GM23248 (cell line): ENCODE data around the gene ERO1B.

Experiments used
- EZH2 ChIP-seq: fragments of 200-600 bp; sonication (generic); IDR thresholded peaks from 2 replicates; pipeline ENCODE4 v1.6.1; 2018; ENCODE audit warnings: antibody characterized with exemption, mild to moderate bottlenecking; ENCODE audit not compliant: insufficient read depth, poor library complexity, severe bottlenecking
- EZH2phosphoT487 ChIP-seq: fragments of 200-600 bp; sonication (generic); IDR thresholded peaks from 2 replicates; pipeline ENCODE4 v1.6.1; 2018; ENCODE audit warnings: antibody characterized with exemption, moderate library complexity, mild to moderate bottlenecking, low read depth; ENCODE audit not compliant: insufficient read depth

DNA sequence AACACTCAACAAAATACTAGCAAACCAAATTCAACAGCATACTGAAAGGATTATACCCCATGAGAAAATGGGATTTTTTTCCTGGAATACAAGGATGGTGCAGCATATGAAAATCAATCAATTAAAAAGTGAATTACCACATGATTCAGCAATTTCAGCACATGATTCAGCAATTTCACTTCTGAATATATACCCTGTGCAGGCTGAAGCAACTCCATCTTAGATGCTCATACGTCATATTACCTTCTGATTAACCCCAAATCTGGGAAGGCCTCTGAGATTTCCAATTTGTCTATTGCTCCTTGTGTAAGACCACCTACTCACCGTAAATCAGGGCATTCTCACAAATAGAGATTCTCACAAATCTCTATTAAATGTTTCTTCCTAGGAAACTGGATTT is 43.8 kb upstream of the ERO1B start:
- TF ChIP-seq EZH2, result no peak
- no peak for TF ChIP-seq EZH2phosphoT487
